ENCODE measurements around the gene ANKRD1. TPM values are rescaled to one million over a fixed set of nuclear protein-coding genes. Genes with fewer than 3 reads are reported as not detected.

Gene ANKRD1
- total and polyA plus RNA-seq, 8 donors: 0.73 to 12.5 (median 1.5) TPM; not detected in 3

DNA sequence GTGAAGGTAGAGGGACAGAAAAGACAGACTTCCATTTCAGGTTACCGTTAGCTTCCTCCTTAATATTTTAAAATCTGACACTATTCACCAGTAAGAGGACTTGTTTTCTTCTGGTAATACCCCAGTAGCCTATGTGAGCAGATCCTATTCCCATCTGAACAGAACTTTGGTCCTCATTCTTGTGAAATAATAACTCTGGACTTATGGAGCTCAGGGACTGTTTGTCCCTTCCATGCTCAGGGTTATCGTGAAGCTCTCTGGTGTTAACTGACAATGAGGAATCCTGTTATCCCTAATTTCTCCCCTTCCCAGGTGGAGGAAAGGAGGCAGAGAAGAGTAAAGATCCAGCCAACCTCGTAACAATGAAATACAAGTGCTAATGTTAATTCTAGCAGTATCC, 47.0 kb upstream of the ANKRD1 start:
- no peaks in the 10 kb centered on the region for H3K9me3 ChIP-seq
- H3K27me3 ChIP-seq: no peaks in the 10 kb centered on the region
- TF ChIP-seq POLR2A (IDR thresholded peaks at IDR 0.05) (no peak), EP300 (IDR thresholded peaks at IDR 0.05) (no peak), POLR2AphosphoS5 (IDR thresholded peaks at IDR 0.05) (no peak)
- TF ChIP-seq, protein P1, sequence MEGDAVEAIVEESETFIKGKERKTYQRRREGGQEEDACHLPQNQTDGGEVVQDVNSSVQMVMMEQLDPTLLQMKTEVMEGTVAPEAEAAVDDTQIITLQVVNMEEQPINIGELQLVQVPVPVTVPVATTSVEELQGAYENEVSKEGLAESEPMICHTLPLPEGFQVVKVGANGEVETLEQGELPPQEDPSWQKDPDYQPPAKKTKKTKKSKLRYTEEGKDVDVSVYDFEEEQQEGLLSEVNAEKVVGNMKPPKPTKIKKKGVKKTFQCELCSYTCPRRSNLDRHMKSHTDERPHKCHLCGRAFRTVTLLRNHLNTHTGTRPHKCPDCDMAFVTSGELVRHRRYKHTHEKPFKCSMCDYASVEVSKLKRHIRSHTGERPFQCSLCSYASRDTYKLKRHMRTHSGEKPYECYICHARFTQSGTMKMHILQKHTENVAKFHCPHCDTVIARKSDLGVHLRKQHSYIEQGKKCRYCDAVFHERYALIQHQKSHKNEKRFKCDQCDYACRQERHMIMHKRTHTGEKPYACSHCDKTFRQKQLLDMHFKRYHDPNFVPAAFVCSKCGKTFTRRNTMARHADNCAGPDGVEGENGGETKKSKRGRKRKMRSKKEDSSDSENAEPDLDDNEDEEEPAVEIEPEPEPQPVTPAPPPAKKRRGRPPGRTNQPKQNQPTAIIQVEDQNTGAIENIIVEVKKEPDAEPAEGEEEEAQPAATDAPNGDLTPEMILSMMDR (IDR thresholded peaks at IDR 0.05): no peak
- peaks cover 0 to 8% (median 0%) of the 10 kb centered on the region in 4 donors for H3K4me1 ChIP-seq
- no peak overlapping the region for H3K4me3 ChIP-seq
- no peak overlapping the region for H3K27ac ChIP-seq
- intact Hi-C loops (cut with DNase I; ENCODE audit: low total_unique reads): no loop called here
- no peaks in the 10 kb centered on the region for H3K36me3 ChIP-seq
- WGBS, 5 donors: 76 to 88% (median 84%) methylated on average over 3 of the region's 3 CpGs
- DNase-seq: no peak

DNA sequence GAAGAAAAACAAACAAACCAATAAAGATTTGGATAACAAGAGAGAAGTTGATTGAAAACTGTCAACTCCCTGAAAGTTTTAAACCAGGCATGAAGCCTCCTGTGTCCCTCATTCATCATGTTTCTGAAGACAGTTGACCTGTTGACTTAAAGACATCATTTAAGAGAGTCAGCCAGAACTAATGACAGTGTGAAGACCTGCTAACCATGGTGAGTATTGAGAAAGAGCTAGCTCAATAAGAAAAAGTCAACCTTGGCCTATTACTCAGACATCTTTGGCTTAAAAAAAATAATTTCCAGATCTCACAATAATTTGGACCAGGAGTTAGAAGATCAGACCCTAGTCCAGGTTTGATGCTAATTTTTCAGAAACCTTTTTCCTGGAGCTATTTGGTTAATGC, 45.3 kb upstream of the ANKRD1 start:
- Histone ChIP-seq H3K9me3 (no peaks in the 10 kb centered on the region), H3K36me3 (no peaks in the 10 kb centered on the region), H3K27ac (no peak overlapping the region), H3K4me1 (peaks cover 0 to 8% (median 0%) of the 10 kb centered on the region in 4 donors), H3K27me3 (no peaks in the 10 kb centered on the region), H3K4me3 (no peak overlapping the region)
- TF ChIP-seq POLR2AphosphoS5 (IDR thresholded peaks at IDR 0.05): no peak
- no peak for TF ChIP-seq EP300 (IDR thresholded peaks at IDR 0.05)
- TF ChIP-seq, protein P1 (IDR thresholded peaks at IDR 0.05): no peak
- TF ChIP-seq POLR2A (IDR thresholded peaks at IDR 0.05): no peak
- intact Hi-C loops (cut with DNase I; ENCODE audit: low total_unique reads): no loop called here
- DNase-seq: no peak

DNA sequence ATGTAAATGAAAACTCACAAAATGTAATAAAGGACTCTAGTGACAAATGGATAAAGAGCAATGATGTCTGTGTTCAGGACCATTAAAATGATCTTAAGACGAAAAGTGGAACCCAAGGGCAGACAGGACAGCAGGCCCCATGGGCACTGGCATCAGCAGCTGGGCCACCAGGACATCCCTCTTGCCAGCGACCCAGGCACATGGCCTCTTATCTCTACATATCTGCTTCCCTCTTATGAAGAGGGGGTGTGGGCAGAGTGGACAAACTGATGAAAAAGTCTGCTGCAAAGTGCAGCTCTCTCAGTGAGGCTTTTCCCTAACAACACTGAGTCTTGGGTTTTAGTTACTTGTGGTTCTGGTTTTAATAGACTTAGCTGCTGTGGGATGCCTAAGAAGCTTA, 44.8 kb upstream of the ANKRD1 start:
- no peaks in the 10 kb centered on the region for H3K9me3 ChIP-seq
- DNase-seq: no peak
- no peaks in the 10 kb centered on the region for H3K27me3 ChIP-seq
- no peak overlapping the region for H3K4me3 ChIP-seq
- WGBS, 5 donors: 49 to 59% (median 57%) methylated on average over 2 of the region's 2 CpGs
- no peak overlapping the region for H3K27ac ChIP-seq
- TF ChIP-seq, protein P1 (IDR thresholded peaks at IDR 0.05): no peak
- TF ChIP-seq POLR2AphosphoS5 (IDR thresholded peaks at IDR 0.05) (no peak), POLR2A (IDR thresholded peaks at IDR 0.05) (no peak), EP300 (IDR thresholded peaks at IDR 0.05) (no peak)
- no peaks in the 10 kb centered on the region for H3K36me3 ChIP-seq
- intact Hi-C loops (cut with DNase I; ENCODE audit: low total_unique reads): no loop called here
- H3K4me1 ChIP-seq: peaks cover 0 to 8% (median 0%) of the 10 kb centered on the region in 4 donors

DNA sequence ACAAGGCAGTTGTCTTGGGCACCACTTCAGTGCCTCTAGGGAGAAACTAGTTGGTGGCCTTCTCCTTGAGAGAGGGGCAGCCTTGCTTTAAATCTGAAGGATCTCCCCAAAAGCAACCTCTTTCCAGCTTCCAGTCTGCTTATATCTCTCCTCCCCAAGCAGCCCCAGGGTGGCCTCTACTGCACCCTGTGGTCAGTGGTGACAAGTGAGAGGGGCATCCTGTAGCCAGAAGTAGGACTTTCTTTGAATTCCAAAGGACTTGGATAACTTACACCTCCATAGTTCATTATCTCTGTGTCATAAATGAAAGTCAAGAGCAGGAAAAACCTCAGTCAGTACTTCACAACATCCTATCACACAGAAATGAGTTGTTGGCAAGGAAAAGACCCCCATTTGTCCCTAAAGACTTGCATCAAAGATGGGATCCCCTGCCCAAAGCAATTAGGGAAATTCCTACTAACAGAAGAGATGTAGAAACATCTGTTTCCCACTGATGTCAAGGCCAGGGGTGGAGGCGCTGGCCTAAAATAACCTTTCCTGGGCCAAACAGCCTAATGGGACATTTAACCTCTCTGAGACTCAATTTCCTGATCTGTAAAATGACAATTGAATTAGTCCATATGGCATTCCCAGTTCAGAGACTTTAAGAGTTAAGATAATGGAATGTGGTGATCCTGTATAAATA, 44.0 kb upstream of the ANKRD1 start:
- no peak for TF ChIP-seq EP300 (IDR thresholded peaks at IDR 0.05)
- TF ChIP-seq POLR2A (IDR thresholded peaks at IDR 0.05): no peak
- no peak for TF ChIP-seq POLR2AphosphoS5 (IDR thresholded peaks at IDR 0.05)
- TF ChIP-seq, protein P1 (IDR thresholded peaks at IDR 0.05): no peak
- H3K27me3 ChIP-seq: no peaks in the 10 kb centered on the region
- no peak overlapping the region for H3K4me3 ChIP-seq
- no peaks in the 10 kb centered on the region for H3K36me3 ChIP-seq
- peaks cover 0 to 11% (median 0%) of the 10 kb centered on the region in 4 donors for H3K4me1 ChIP-seq
- intact Hi-C loops (cut with DNase I; ENCODE audit: low total_unique reads): no loop called here
- 71 to 86% (median 81%) methylated on average over 1 of the region's 1 CpG for WGBS, 5 donors
- DNase-seq: peak in 1 of 2 donors; percentile 73
- H3K27ac ChIP-seq: no peak overlapping the region
- H3K9me3 ChIP-seq: no peaks in the 10 kb centered on the region
